Measurements from ENCODE around the gene RAG1. TPM values are rescaled to one million over a fixed set of nuclear protein-coding genes. Genes with fewer than 3 reads are reported as not detected.

The RAG1 gene
- total and polyA plus RNA-seq, 9 of the 15 experiments (the other 6 are each of a cell fraction or from before 2014, with no cell fraction given): 0.49 to 2.5 (median 1.7) TPM

DNA sequence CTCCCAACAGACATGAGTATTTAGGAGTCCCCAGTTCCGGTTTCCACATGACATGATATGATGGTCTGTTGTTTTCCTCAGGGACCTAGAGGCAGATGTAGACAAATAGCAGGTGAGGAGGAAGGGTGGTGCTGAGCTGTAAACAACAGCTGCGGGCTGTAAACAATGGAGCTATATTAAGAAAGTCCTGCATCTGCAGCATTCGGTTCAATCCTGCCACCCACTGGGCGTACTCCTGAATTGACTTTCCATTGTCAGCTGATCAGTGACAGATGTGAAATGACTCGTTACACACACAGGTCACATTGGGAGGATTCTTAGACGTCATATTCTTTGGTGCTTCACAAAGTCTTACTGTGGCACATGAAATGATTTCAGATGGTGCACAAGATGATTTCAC lies 26.8 kb upstream of the RAG1 start (continued):
- TF ChIP-seq, protein P1, sequence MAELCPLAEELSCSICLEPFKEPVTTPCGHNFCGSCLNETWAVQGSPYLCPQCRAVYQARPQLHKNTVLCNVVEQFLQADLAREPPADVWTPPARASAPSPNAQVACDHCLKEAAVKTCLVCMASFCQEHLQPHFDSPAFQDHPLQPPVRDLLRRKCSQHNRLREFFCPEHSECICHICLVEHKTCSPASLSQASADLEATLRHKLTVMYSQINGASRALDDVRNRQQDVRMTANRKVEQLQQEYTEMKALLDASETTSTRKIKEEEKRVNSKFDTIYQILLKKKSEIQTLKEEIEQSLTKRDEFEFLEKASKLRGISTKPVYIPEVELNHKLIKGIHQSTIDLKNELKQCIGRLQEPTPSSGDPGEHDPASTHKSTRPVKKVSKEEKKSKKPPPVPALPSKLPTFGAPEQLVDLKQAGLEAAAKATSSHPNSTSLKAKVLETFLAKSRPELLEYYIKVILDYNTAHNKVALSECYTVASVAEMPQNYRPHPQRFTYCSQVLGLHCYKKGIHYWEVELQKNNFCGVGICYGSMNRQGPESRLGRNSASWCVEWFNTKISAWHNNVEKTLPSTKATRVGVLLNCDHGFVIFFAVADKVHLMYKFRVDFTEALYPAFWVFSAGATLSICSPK (IDR thresholded peaks at IDR 0.05; ENCODE audit: borderline replicate concordance): no peak
- TF ChIP-seq KAT2B (IDR thresholded peaks at IDR 0.05; ENCODE audit: low read depth, low read length) (no peak), ZNF239 (CRISPR knock-in tag; IDR thresholded peaks at IDR 0.05) (no peak), NCOA2 (IDR thresholded peaks at IDR 0.05; ENCODE audit: partially characterized antibody in 2 of 2) (no peak), RBM25 (IDR thresholded peaks at IDR 0.05; ENCODE audit: low read depth, low read length, severe bottlenecking) (no peak), RAD21 (CRISPR knock-in tag; conservative IDR thresholded peaks at IDR 0.05 in 1 of 2, IDR thresholded peaks at IDR 0.05 in 1 of 2) (peak; percentile 66 to 75), GTF2E2 (tag; IDR thresholded peaks at IDR 0.05) (no peak), ZNF133 (CRISPR knock-in tag; IDR thresholded peaks at IDR 0.05) (no peak), MAFF (IDR thresholded peaks at IDR 0.05; ENCODE audit: low read length) (no peak), CREM (IDR thresholded peaks at IDR 0.05; ENCODE audit: low read depth) (peak; percentile 44), ZFX (CRISPR knock-in tag; IDR thresholded peaks at IDR 0.05) (no peak), MAFG (tag; conservative IDR thresholded peaks at IDR 0.05) (no peak), RFX7 (CRISPR knock-in tag; IDR thresholded peaks at IDR 0.05) (no peak), STAT5A (IDR thresholded peaks at IDR 0.05; ENCODE audit: borderline replicate concordance, low read length) (no peak), RBM14 (IDR thresholded peaks at IDR 0.05; ENCODE audit: borderline replicate concordance, insufficient read depth, low read depth, low read length) (no peak), FOXK2 (conservative IDR thresholded peaks at IDR 0.05 in 1 of 2, IDR thresholded peaks at IDR 0.05 in 1 of 2; ENCODE audit: low read depth in 2 of 2) (peak in 1 of 2 experiments; percentile 41; a peak in 1 of 4 replicates), NUFIP1 (IDR thresholded peaks at IDR 0.05; ENCODE audit: partially characterized antibody) (no peak)
- TF ChIP-seq, protein P2, sequence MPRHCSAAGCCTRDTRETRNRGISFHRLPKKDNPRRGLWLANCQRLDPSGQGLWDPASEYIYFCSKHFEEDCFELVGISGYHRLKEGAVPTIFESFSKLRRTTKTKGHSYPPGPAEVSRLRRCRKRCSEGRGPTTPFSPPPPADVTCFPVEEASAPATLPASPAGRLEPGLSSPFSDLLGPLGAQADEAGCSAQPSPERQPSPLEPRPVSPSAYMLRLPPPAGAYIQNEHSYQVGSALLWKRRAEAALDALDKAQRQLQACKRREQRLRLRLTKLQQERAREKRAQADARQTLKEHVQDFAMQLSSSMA (CRISPR knock-in tag; IDR thresholded peaks at IDR 0.05): no peak
- TF ChIP-seq, protein P3, sequence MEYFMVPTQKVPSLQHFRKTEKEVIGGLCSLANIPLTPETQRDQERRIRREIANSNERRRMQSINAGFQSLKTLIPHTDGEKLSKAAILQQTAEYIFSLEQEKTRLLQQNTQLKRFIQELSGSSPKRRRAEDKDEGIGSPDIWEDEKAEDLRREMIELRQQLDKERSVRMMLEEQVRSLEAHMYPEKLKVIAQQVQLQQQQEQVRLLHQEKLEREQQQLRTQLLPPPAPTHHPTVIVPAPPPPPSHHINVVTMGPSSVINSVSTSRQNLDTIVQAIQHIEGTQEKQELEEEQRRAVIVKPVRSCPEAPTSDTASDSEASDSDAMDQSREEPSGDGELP (CRISPR knock-in tag; IDR thresholded peaks at IDR 0.05; ENCODE audit: borderline replicate concordance): peak; percentile 75
- TF ChIP-seq, protein P4, sequence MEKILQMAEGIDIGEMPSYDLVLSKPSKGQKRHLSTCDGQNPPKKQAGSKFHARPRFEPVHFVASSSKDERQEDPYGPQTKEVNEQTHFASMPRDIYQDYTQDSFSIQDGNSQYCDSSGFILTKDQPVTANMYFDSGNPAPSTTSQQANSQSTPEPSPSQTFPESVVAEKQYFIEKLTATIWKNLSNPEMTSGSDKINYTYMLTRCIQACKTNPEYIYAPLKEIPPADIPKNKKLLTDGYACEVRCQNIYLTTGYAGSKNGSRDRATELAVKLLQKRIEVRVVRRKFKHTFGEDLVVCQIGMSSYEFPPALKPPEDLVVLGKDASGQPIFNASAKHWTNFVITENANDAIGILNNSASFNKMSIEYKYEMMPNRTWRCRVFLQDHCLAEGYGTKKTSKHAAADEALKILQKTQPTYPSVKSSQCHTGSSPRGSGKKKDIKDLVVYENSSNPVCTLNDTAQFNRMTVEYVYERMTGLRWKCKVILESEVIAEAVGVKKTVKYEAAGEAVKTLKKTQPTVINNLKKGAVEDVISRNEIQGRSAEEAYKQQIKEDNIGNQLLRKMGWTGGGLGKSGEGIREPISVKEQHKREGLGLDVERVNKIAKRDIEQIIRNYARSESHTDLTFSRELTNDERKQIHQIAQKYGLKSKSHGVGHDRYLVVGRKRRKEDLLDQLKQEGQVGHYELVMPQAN (IDR thresholded peaks at IDR 0.05; ENCODE audit: borderline replicate concordance): no peak

All from K562 (cell line).